HG03439 (cell line): ENCODE measurements around the gene POLR2E.

Source experiments
- ATAC-seq: cut with Tn5 transposase; IDR thresholded peaks from one replicate; pipeline ENCODE4 v1.9.1; 2021; ENCODE audit warnings: mild to moderate bottlenecking, moderate library complexity; ENCODE audit not compliant: unreplicated experiment

The POLR2E gene

DNA sequence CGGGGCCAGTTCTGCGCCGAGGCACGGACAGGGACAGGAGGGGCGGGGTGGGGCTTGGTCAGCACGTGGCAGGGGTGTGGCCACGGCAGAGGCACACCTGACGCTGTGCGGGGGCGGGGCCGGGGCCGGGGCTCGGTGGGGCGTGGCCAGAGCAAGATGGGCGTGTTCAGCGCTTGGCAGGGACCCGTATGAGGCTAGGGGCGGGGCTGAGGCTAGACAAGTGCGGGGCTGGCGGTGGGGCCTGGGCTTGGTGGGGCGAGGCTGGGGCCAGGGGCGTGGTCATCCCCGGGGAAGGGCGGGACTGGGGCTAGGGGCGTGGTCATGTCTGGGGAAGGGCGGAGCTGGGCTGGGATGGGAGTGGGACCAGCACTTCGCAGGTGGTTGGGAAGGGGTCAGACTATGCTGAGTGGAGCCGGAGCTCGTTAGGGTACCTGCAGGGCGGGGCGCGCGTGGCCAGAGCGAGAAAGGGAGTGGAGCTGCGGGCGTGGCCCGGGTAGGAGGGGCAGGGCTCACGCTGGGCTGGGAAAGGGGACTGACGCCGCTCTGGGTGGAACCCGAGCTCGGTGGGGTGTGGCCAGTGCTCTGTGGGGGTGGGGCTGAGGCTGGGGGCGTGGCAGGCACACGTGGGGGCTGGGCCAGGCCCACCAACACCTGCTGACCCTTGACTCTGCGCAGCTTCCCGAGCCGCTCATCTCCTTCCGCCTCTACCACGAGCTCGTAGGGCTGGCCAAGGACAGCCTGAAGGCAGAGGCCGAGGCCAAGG, 12.8 kb downstream of the POLR2E start:
- ATAC-seq = no peak

GRCh38 chr19:1081301-1082164, 13.6 kb downstream of the POLR2E start:
- ATAC-seq = no peak

- ATAC-seq = no peak
These were observed 14.6 kb downstream of the POLR2E start for GRCh38 chr19:1080360-1081161.

- ATAC-seq = no peak
These were observed 15.5 kb downstream of the POLR2E start for GRCh38 chr19:1079566-1080111.

DNA sequence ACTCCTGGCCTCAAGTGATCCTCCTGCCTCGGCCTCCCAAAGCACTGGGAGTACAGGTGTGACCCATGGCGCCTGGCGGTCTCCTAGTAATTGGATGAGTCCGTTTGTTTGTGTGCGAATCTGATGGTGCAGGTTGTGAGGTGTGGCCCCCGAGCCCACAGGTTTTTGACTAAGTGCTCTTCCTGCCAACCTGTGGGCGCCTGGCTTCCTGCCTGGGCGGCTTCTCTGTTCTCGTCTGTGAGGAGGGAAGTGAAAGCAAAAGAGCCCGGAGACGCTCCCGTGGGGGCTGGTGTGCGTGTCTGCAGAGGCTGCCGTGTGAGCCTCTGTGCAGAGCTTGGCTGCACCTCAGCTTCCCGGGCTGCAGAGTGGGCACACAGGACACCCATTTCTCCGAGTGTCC, 18.2 kb downstream of the POLR2E start:
- ATAC-seq = peak; percentile 50

DNA sequence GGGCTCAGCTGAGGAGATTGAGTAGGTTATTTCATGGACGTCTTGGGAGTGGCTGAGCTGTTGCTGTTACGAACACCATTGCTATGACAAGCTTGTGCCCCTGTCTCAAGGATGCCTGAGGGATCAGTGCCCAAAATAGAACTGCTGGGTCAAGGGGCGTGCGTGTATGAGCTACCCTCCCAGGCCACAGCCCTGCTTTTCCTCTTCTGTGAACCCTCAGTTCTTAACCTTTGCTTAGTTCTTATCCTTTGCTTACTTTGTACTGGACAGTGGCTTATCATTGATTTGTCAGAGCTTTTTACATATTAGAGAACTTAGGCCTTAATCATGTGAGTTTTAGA, 19.2 kb downstream of the POLR2E start:
- no peak for ATAC-seq

DNA sequence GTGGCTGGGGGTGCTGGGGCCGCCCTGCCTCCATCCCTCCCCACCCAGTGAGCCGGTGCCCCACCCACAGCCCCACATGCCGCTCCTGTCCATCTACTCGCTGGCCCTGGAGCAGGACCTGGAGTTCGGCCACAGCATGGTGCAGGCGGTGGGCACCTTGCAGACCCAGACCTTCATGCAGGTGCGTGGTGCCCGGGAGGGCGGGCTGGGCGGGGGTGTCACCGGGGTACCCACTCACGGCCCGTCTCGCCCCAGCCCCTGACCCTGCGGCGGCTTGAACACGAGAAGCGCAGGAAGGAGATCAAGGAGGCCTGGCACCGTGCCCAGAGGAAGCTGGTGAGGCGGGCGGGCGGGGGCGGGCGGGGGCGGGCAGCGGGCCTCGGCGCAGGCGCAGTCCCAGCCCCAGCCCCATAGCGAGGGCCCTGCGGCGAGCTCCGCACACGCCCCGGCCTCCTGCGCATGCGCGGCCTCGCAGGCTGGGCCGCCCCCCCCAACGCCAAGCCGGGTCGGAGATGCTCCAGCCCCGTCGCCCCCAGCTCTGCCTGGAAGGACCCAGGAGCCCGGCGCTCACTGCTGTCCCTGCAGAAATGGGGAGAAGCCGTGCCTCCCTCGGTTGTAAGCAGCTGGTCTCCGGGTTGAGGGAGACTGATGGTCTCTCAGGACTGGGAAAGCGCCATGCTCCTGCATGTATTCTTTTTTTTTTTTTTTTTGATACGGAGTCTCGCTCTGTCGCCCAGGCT, 20.5 kb downstream of the POLR2E start:
- no peak for ATAC-seq

- no peak for ATAC-seq
These were observed 21.1 kb downstream of the POLR2E start for GRCh38 chr19:1073956-1074517.

DNA sequence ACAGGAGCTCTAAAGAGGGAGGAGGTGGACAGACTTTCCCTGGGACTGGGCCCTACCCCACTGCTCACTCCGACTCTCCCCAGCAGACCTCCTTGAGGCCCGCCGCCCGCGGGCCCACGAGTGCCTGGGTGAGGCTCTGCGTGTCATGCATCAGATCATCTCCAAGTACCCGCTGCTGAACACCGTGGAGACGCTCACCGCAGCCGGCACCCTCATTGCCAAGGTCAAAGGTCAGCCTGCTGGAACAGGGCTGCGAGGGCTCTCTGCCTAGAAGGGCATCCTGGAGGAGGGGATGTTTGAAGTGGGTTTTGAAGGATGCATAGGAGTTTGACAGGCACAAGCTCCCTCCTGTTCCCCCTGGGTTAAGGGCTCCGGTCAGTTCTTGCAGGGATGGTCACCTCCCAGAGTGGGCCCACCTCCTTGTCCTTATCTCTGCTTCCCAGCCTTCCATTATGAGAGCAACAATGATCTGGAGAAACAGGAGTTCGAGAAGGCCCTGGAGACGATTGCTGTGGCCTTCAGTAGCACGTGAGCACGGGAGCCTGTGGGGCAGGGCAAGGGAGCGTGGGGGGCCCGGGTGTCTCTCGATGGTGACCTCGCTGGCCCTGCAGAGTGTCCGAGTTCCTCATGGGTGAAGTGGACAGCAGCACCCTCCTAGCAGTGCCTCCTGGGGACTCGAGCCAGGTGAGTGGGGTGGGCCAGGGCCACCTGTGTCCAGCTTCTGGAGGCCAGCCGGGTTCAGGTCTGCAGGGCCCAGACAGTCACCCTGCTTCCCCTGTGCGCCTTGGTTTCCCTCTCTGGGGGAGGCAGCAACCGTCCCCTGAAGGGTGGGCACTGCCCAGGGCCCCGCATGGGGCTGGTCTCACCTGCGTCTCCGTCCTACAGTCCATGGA, 21.9 kb downstream of the POLR2E start:
- ATAC-seq = no peak

- ATAC-seq = no peak
These were observed 22.7 kb downstream of the POLR2E start for GRCh38 chr19:1072371-1073015.

GRCh38 chr19:1070931-1071791, 24.0 kb downstream of the POLR2E start:
- ATAC-seq = no peak

- ATAC-seq = no peak
These were observed 24.6 kb downstream of the POLR2E start for GRCh38 chr19:1070576-1070930.

- no peak for ATAC-seq
These were observed 26.0 kb downstream of the POLR2E start for GRCh38 chr19:1069009-1069779.

DNA sequence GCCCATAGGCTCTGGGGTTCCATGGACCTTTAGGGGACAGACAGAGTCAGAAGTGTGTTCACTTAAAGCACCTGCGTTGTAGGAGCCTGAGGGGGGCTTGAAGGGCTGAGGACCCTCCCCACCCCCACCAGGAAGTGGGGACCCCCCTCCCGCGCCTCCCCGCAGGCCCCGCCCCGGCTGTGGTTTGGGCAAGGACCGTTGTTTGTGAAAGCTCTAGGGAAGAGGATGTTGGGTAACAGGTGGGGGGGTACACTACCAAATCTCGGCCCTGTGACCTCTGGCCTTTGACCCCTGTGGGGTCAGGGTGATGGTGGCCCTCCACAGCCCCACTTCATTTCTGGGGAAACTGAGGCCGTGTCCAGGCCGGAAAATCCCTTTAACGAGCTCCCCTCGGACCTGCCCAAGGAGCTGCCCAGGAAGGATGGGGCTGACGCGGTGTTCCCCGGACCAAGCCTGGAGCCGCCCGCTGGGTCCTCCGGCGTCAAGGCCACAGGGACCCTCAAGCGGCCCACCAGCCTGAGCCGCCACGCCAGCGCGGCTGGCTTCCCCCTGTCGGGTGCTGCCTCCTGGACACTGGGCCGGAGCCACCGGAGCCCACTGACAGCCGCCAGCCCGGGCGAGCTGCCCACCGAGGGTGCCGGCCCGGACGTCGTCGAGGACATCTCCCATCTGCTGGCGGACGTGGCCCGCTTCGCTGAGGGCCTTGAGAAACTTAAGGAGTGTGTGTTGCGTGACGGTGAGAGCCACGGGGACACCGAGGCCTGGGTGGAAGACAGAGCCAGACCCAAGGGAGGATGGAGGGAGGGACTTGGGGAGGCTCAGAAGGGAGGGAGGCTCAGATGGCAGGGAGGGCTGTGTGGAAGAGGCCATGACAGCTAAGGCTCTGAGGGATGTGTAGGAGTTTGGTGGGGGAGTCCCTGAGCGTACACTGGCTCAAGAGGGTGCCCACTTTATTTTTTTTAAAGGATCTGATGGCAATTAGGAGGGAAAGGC, 26.9 kb downstream of the POLR2E start:
- ATAC-seq = no peak

DNA sequence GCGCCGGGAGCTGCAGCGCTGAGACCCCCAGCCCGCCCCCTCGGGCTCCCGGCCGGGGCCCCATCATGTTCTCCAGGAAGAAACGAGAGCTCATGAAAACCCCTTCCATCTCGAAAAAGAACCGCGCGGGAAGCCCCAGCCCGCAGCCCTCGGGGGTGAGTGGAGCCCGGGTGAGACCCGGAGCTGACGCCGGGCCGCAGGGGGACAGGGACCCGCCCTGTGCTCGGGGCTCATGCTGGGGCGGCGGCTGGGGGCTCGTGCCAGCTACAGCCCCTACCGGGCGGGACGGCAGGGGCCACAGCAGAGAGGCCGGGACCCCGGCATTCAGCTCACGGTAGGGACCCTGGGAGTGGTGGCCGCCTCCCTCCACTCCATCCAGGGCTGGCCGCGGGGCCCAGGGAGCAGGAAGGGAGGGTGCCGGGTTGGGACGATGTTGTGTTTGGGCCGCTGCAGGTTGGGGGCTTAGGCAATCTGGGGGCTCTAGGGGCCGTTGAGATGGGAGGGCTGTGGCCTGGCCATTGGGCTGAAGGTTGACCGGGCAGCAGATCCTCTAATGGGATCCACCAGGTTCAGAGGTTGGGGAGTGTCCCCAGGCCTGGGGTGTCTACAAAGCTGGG, 27.7 kb downstream of the POLR2E start:
- ATAC-seq = no peak
